Skeletal muscle cell (primary cell): ENCODE data around the gene CD48.
"Not testable (repeated sequence)": the region's sequence is repeated elsewhere in the genome, so short reads cannot be mapped to it uniquely, and the experiment has no call there.

Experiments
- DNase-seq: peaks from one replicate; pipeline ENCODE4 v3.0.0-alpha.2; 2010; ENCODE audit warnings: low read depth
- H3K4me3 ChIP-seq: 2 replicates; pipeline ENCODE4 v1.5.1; 2011; ENCODE audit warnings: low read depth, mild to moderate bottlenecking, control low read depth, low read length, moderate library complexity

Gene CD48

GRCh38 chr1:160743266-160743665 is 31.6 kb upstream of the CD48 start:
- no peak overlapping the region for H3K4me3 ChIP-seq
- DNase-seq: no peak

GRCh38 chr1:160742428-160743127 is 31.0 kb upstream of the CD48 start:
- no peak overlapping the region for H3K4me3 ChIP-seq
- no peak for DNase-seq

- DNase-seq: no peak
- H3K4me3 ChIP-seq: no peak overlapping the region
Measured at GRCh38 chr1:160741612-160742348, 30.2 kb upstream of the CD48 start.

DNA sequence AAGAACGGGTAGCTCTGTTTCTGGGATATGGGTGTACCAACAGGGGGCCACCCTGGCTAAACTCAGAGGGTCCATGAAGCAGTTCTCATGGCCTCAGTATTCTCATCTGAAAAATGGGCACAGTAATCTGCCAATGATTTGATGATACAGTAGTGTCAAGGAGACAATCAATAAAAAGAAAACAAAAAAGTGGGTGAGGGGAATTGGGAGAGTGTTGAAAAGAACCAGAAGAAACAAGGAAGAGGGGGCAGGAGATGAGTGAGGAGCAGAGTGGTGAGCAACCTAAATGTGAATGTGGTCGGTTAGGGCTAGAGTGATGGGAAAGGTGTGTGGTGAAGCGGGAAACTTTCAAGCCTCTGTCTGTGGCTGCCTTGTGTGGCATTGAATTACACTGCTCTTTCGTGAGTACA is 29.5 kb upstream of the CD48 start:
- DNase-seq: no peak
- no peak overlapping the region for H3K4me3 ChIP-seq

DNA sequence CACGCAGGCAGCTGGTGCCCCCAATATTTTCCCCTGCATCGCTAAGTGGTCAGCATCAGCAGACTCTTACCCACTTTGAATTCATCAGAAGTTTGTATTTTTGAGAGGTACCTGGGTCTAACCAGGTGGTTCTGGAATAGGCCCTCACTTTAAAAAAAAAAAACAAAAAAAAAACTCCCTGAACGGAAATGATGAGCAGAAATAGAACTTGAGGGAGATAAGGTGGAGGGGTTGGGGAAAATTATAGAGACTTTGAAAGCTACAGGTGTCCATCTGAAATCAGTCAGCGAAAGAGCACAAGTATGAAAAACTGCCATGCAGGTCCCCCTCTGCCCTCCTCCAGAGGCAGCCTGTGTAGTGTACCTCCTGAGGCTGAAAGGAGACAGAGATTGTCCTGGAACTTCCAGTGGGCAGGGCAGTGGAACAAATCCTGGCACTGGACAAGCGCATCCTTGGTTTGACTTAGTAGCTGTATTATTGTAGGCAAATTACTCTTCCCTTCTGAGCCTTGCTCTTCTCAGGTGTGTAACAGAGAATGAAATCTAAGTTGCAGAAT is 28.6 kb upstream of the CD48 start:
- DNase-seq: no peak
- no peak overlapping the region for H3K4me3 ChIP-seq

DNA sequence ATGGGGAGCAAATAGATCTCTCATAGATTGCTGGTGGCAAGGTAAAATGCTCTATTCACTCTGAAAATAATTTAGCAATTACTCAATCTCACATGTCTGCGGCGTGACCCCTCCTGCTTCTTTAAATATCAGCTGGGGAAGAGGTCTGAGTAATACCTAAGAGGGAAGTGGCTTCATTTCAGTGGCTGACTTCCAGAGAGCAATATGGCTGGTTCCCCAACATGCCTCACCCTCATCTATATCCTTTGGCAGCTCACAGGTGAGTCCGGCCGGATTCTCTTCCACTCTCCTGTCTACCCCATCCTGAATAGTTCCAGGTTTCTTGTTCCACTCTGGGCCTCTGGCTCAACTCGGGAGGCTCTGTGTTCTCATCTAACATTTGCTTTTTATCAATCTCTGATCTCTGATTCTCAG is 27.5 kb upstream of the CD48 start, which contains the start of gene SLAMF7:
SLAMF7 (plus strand) TSS at position 150 of the 414 bp plus-strand sequence; CDS start at position 205, 55 bp downstream.
- DNase-seq: no peak
- no peak within 1 kb of the TSS for H3K4me3 ChIP-seq

- DNase-seq: no peak
- no peak overlapping the region for H3K4me3 ChIP-seq
Measured at GRCh38 chr1:160738271-160738670, 26.6 kb upstream of the CD48 start.

- H3K4me3 ChIP-seq: no peak overlapping the region
- no peak for DNase-seq
Measured at GRCh38 chr1:160734301-160734700, 22.7 kb upstream of the CD48 start.

DNA sequence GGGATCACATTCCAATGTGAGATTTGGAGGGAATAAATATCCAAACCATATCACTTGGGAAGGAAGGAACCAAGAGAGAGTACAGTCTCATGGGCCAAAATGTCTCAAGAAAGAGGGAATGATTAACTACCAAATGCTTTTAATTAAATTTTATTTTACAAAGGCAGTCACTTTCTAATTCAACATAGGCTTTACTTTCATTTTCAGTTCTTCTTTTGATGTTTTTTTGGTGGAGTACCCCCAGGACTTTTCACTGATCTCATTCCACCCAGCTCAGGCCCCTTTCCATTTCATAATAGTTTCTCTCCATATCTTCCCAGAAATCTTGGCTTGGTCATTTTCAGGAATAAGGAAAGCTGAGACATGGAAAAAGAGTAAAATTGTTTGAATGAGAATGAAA is 22.3 kb upstream of the CD48 start:
- no peak for DNase-seq
- no peak overlapping the region for H3K4me3 ChIP-seq

- DNase-seq: no peak
- H3K4me3 ChIP-seq: no peak overlapping the region
Measured at GRCh38 chr1:160731990-160732389, 20.4 kb upstream of the CD48 start.

GRCh38 chr1:160731564-160731963 is 19.9 kb upstream of the CD48 start:
- H3K4me3 ChIP-seq, DNase-seq: not testable (repeated sequence)

DNA sequence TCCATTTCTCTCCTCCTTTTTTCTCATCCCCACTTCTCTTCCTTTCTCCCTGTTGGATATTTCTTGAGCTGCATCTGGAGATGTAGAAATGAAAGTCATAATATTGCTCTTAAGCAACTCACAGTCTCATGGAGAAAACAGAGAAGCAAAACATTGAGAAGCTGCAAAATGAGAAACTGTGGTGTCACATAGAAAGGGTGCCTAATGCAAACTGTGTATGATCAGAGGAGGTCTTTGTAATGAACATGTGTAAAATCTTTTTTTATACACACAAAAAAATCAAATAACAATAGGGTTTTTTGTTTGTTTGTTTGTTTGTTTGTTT is 15.7 kb upstream of the CD48 start:
- DNase-seq: no peak
- no peak overlapping the region for H3K4me3 ChIP-seq

DNA sequence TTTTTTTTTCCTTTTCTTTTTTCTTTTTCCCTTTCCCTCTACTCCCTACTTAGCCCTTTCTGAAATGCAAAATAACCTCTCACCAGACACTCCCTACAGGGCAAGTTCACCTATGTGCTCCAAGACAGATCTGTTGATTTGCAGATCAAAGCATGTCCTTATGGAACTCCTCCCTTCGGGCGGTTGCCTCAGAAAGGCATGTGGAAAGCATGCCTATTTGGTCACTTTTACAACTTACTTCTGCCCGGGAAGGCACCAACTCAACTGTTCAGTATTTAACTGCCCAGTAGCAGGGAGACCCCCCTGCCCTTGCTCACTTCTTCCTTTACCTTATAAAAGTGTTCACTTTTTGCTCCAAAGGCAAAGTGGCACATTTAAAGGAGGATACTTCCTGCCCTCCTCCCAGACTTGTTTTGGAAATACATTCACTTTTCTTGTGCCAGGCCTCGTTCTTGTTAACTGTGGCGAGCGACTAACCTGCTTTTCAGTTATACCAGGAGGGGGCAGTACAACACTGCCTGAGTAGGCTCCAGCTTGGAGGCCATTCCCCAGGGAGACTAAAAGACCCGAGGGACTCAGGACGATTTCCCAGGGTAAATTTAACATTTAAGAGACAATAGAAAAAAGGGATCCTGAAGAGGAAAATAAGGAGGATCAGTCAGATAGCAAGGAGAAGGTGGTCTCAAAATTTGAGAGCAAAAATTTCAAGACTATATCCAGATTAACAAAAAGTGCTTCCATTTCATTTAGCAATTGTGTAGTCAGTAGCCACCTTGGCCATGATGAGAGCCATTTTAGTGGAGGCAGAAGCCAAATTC is 15.1 kb upstream of the CD48 start:
- peak; percentile 13 for DNase-seq
- no peak overlapping the region for H3K4me3 ChIP-seq

- no peak for DNase-seq
- no peak overlapping the region for H3K4me3 ChIP-seq
Measured at GRCh38 chr1:160726114-160726497, 14.5 kb upstream of the CD48 start.

- no peak overlapping the region for H3K4me3 ChIP-seq
- no peak for DNase-seq
Measured at GRCh38 chr1:160724465-160725242, 13.0 kb upstream of the CD48 start.

DNA sequence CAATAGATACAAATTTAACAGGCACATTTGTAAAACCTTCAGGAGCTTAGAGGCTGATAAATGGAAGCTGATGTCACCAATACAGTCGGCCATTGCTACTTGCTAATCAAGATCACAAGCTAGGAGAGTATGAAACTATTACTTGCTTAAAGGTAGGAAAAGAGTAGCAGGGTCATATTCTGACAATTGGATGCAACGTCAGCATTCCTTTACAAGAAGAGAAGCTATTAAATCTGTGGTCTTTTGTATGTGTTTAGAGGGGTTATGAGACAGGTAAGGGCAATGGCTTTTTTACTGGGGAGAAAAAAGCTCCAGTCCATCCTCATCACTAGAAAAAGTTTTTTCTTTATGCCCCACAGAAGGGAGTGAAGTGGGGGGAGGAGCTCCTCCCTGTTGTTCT is 11.7 kb upstream of the CD48 start:
- no peak for DNase-seq
- no peak overlapping the region for H3K4me3 ChIP-seq

DNA sequence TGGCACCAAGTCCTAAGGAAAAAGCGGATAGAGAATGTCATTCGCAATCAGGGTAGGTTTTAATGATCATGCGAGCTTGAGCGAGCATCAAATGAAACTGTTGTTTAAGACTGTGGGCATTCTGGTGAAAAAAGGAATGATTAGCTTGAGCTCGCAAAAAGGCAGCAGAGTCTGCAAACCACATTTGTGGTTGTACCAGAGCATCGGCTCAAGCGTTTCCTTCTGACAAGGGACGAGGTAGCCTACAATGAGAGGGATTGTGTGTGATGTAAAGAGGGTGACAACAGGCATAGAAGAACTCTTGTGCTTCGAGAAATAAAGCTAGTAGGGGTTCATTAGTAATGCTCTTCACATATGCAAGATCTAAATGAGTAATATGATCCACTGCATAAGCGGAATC is 11.1 kb upstream of the CD48 start:
- no peak for DNase-seq
- no peak overlapping the region for H3K4me3 ChIP-seq

GRCh38 chr1:160721473-160721872 is 9.9 kb upstream of the CD48 start:
- H3K4me3 ChIP-seq: no peak overlapping the region
- DNase-seq: no peak

- H3K4me3 ChIP-seq: no peak overlapping the region
- no peak for DNase-seq
Measured at GRCh38 chr1:160720356-160721085, 8.9 kb upstream of the CD48 start.
